ENCODE measurements around the gene UGT2A1.

GRCh38 chr4:69610484-69610883 lies 42.6 kb downstream of the UGT2A1 start:
- TF ChIP-seq POLR2A (IDR thresholded peaks at IDR 0.05; ENCODE audit: control extremely low read depth in 1 of 2, low read depth in 2 of 2, low read length in 2 of 2) (no peak), TEAD4 (IDR thresholded peaks at IDR 0.05; ENCODE audit: low read depth, low read length) (no peak), CTCF (IDR thresholded peaks at IDR 0.05; ENCODE audit: control extremely low read depth in 1 of 3, insufficient read depth in 1 of 3, low read depth in 1 of 3, low read length in 3 of 3) (no peak), POLR2AphosphoS5 (IDR thresholded peaks at IDR 0.05; ENCODE audit: low read depth, low read length) (no peak), RNF2 (IDR thresholded peaks at IDR 0.05; ENCODE audit: borderline replicate concordance, low read depth, low read length, missing control alignments, poor library complexity, severe bottlenecking) (no peak), GTF2F1 (IDR thresholded peaks at IDR 0.05; ENCODE audit: borderline replicate concordance, low read depth, low read length) (no peak), SP1 (IDR thresholded peaks at IDR 0.05; ENCODE audit: low read depth, low read length) (no peak)

Data from H1 (cell line).